Measurements from ENCODE around the gene SLC35F3.

The SLC35F3 gene

DNA sequence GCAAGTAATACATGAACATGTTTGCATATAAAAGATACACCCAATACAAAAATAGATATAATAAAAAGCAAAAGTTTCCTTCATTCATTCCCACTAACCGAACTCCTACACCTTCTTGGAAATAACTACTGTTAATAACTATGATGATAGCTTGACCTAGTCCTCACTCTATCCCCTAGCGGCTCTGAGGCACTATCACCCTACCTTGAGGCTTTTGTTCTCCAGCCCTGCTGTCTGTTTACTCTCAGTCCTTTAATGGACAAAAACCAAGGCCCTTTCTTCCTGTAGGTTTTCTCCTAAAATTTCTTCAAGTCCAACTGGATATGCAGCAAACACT, 186.6 kb downstream of the SLC35F3 start:
- H3K4me3 ChIP-seq (ENCODE audit: low read depth in 1 of 2, low read length in 1 of 2), result no peak overlapping the region
- no peak overlapping the region for H3K27ac ChIP-seq
- H3K36me3 ChIP-seq, result no peaks in the 10 kb centered on the region
- TF ChIP-seq, protein P1, sequence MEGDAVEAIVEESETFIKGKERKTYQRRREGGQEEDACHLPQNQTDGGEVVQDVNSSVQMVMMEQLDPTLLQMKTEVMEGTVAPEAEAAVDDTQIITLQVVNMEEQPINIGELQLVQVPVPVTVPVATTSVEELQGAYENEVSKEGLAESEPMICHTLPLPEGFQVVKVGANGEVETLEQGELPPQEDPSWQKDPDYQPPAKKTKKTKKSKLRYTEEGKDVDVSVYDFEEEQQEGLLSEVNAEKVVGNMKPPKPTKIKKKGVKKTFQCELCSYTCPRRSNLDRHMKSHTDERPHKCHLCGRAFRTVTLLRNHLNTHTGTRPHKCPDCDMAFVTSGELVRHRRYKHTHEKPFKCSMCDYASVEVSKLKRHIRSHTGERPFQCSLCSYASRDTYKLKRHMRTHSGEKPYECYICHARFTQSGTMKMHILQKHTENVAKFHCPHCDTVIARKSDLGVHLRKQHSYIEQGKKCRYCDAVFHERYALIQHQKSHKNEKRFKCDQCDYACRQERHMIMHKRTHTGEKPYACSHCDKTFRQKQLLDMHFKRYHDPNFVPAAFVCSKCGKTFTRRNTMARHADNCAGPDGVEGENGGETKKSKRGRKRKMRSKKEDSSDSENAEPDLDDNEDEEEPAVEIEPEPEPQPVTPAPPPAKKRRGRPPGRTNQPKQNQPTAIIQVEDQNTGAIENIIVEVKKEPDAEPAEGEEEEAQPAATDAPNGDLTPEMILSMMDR (IDR thresholded peaks at IDR 0.05), result no peak
- no peaks in the 10 kb centered on the region for H3K9me3 ChIP-seq
- H3K4me1 ChIP-seq (ENCODE audit: control insufficient read depth in 1 of 2, insufficient read depth in 1 of 2, low read depth in 1 of 2, low read length in 1 of 2), result peaks cover 30 to 42% of the 10 kb centered on the region in 2 experiments
- H3K27me3 ChIP-seq, result no peaks in the 10 kb centered on the region

DNA sequence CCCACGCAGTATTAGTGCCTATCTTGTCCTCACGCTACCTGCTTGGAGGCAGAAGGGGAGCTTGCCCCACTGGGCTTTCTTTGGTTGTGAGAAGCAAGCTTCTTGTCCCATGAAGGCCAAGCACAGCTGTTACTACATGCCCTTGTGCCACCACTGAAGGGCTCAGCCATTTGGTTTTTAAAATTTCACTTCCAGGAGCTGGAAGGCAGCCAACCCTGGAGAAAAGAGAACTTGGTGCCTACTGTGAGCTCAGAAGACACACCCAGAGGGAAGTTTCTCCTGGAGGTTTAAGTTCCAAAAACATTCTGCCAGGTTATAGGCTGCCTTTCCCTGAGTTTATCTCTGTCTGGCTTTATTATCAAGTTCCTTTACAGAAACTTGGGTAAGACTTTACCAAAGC, 187.4 kb downstream of the SLC35F3 start:
- H3K27me3 ChIP-seq, result no peaks in the 10 kb centered on the region
- H3K36me3 ChIP-seq, result no peaks in the 10 kb centered on the region
- no peaks in the 10 kb centered on the region for H3K9me3 ChIP-seq
- H3K4me3 ChIP-seq (ENCODE audit: low read depth in 1 of 2, low read length in 1 of 2), result no peak overlapping the region
- H3K4me1 ChIP-seq (ENCODE audit: control insufficient read depth in 1 of 2, insufficient read depth in 1 of 2, low read depth in 1 of 2, low read length in 1 of 2), result peaks cover 30 to 47% of the 10 kb centered on the region in 2 experiments
- H3K27ac ChIP-seq, result no peak overlapping the region
- TF ChIP-seq, protein P1 (IDR thresholded peaks at IDR 0.05), result no peak

DNA sequence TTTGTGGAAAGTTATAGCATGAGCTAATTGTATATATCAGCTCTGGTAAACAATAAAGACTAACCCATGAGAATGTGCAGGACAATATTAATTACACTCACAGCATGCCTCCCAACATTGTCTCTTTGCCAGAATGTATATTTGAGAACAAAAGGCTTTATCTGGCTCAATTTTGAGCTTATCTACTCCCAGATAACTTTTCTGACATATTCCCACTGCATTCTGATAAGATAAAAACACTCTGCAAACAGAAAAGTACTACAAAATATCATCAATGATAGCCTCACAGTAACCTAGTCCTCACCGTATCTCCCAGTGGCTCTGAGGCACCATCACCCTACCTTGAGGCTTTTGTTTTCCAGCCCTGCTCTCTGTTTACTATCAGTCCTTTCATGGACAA, 188.6 kb downstream of the SLC35F3 start:
- Histone ChIP-seq H3K27me3 (no peaks in the 10 kb centered on the region), H3K36me3 (no peaks in the 10 kb centered on the region), H3K4me3 (ENCODE audit: low read depth in 1 of 2, low read length in 1 of 2) (no peak overlapping the region), H3K27ac (no peak overlapping the region), H3K9me3 (no peaks in the 10 kb centered on the region), H3K4me1 (ENCODE audit: control insufficient read depth in 1 of 2, insufficient read depth in 1 of 2, low read depth in 1 of 2, low read length in 1 of 2) (peaks cover 30 to 47% of the 10 kb centered on the region in 2 experiments)
- TF ChIP-seq, protein P1 (IDR thresholded peaks at IDR 0.05), result no peak

DNA sequence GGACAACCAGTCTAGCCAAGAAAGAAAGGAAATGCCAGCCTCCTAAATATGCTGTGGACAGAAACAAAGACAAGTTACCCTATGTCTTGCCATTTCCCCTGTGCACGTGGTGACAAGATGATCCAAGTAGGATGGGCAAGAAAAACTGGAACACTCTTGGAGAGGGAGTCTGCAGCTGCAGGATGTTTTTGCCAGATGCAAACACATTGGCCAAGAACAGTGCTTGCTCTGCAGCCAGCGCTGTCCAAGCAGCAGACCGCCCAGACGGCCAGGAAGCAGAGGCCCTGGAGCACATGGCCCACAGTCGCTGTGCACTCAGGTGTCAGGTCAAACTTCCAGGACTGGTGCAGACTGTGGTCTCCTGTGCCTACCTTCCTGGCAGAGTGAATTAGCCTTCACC, 189.3 kb downstream of the SLC35F3 start:
- Histone ChIP-seq H3K27me3 (no peaks in the 10 kb centered on the region), H3K4me3 (ENCODE audit: low read depth in 1 of 2, low read length in 1 of 2) (no peak overlapping the region), H3K9me3 (no peaks in the 10 kb centered on the region), H3K4me1 (ENCODE audit: control insufficient read depth in 1 of 2, insufficient read depth in 1 of 2, low read depth in 1 of 2, low read length in 1 of 2) (peaks cover 30 to 47% of the 10 kb centered on the region in 2 experiments), H3K27ac (no peak overlapping the region), H3K36me3 (no peaks in the 10 kb centered on the region)
- TF ChIP-seq, protein P1 (IDR thresholded peaks at IDR 0.05), result no peak

DNA sequence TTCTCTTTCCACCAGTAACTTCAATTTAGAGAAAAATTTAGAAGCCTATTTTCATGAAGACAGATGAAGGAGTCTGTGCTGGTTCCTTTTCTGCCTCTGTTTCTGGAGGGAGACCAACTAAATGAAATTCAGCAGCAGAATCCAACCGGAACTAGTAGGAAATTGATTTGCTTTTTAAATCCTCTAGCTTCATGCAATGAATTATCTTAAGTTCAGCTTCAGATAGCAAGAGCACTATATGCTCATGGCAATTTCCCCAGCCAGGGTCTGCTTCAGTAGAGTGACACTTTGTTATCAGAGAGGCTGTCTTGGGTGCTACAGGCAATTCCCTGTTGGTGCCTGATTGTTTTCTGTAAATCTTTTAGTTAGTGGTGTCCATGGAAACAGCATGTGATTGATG, 189.7 kb downstream of the SLC35F3 start:
- H3K36me3 ChIP-seq, result no peaks in the 10 kb centered on the region
- TF ChIP-seq, protein P1 (IDR thresholded peaks at IDR 0.05), result no peak
- no peaks in the 10 kb centered on the region for H3K27me3 ChIP-seq
- H3K27ac ChIP-seq, result peak overlapping the region; percentile 64
- H3K4me3 ChIP-seq (ENCODE audit: low read depth in 1 of 2, low read length in 1 of 2), result no peak overlapping the region
- H3K4me1 ChIP-seq (ENCODE audit: control insufficient read depth in 1 of 2, insufficient read depth in 1 of 2, low read depth in 1 of 2, low read length in 1 of 2), result peaks cover 30 to 47% of the 10 kb centered on the region in 2 experiments
- H3K9me3 ChIP-seq, result no peaks in the 10 kb centered on the region
